HG02642 (cell line): ENCODE results near the gene PCSK1.
"Not testable (repeated sequence)": the region's sequence is repeated elsewhere in the genome, so short reads cannot be mapped to it uniquely, and the experiment has no call there.

Experiments used
- ATAC-seq: cut with Tn5 transposase; IDR thresholded peaks from one replicate; pipeline ENCODE4 v1.9.1; 2021; ENCODE audit warnings: mild to moderate bottlenecking; ENCODE audit not compliant: unreplicated experiment, poor library complexity

PCSK1 gene

DNA sequence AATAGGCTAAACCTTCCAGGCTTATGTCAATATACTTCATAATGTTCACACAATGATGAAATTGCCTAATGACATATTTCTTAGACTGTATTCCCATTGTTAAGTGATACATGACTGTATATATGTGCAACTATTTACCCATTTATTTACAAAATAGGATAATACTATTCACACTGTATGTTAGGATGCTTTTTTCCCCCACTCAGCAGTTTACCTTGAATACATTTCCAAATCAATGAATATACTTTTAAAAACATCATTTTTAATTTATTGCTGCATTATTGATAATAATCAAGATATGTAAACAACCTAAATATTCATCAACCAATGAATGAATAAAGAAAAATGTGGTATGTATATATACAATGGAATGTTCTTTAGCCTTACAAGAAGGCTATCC lies 55.5 kb downstream of the PCSK1 start:
- no peak for ATAC-seq

DNA sequence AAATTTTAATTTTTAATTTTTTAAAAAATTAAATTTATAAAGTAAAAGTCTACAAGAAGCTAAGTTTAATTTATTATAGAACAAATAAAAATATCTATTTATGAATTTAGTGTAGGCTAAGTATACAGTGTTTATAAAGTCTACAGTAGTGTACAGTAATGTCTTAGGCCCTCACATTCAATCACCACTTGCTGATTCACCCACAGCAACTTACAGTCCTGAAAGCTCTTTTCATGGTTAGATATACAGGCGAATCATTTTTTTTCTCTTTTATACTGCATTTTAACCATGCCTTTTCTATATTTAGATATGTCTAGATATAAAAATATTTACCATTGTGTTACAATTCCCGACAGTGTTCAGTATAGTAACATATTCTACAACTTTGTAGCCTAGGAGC lies 55.9 kb downstream of the PCSK1 start:
- no peak for ATAC-seq

DNA sequence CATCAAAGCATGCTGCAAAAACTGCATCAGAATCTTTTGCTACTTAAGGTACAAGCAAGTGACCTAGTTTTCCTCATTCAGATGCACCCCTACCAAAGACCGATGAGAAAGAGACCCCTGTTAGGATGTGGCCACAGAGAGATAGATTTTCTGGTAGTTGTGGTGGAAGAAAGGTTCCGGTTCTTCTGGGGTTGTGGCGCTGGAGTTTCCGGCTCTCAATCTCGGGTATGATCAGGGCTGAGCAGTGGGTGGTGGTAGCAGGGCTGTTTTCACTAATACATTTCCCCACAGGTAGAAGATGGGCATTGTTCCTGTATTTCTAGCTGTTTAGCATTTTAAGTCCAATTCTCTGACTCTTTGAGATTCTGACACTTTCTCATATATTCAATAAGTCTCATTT lies 58.4 kb downstream of the PCSK1 start:
- ATAC-seq = no peak

DNA sequence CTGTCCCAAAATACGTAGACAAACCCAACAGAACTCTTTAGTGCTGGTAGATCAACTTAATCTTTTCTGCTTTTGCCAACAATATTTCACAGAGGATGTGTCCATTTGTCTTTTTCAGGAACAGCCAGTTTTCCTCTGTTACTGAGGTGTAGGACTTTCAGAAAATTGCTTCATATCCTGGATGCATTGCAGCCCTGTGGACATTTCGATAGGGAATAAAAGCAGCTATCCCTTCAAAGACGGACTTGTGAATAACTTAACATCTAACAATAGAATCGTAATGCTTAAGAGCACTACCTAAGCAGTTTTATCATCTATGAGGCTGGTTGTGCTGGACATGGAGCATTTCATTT lies 59.7 kb downstream of the PCSK1 start:
- ATAC-seq = no peak

DNA sequence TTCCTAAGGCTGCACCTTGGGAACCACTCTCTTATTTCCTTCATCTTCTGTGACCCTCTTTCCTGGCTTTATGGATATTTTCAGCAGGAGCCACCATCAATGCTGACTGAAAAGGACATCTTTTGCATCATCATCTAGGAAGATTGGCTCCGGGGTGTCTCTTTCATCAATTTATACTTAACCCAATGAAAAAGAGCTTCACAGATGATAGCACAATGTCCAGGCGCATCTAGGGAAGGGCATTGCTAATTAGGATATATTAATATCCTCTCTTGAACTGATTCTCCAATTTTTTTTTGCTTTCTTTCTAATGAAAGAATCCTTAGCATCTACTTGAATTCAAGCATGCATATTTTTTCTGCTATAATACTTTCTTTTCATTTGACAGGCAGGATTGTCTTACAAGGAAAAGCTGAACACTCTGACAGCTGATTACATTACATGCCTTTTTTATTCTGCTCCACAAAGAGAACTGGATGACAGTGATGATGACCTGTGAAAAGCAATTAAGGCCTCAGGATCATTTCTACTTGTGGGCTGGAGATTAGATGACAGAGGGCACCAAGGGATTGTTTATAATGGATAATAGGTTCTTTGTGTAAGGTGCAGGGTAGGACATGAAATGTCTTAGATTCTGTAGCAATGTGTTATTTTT lies 60.2 kb downstream of the PCSK1 start:
- ATAC-seq = no peak

DNA sequence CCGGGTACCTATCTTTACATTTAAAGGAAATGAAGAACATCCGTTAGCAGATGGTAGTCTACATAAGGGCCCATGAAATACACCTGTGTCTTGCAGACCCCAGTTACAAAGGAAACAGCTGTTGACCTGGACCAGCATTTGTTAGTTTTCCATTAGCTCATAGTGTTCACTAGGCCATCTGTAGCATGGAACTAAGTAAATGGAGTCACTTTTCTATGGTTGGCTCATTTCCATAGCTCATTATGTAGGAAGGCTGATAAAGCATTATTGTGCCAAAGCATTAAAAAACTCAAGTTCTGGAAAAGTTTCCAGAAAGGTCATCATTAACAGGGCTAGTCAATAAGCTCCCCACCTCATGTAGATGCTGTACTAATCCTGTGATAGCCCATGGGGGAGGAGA lies 62.1 kb downstream of the PCSK1 start:
- no peak for ATAC-seq

DNA sequence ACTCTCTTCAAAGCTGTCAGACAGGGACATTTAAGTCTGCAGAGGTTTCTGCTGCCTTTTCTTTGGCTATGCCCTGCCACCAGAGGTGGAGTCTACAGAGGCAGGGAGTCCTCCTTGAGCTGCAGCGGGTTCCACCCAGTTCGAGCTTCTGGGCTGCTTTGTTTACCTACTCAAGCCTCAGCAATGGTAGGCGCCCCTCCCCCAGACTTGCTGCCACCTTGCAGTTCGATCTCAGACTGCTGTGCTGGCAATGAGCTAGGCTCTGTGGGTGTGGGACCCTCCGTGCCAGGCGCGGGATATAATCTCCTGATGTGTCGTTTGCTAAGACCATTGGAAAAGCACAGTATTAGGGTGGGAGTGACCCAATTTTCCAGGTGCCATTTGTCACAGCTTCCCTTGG lies 65.7 kb downstream of the PCSK1 start:
- not testable (repeated sequence) for ATAC-seq

DNA sequence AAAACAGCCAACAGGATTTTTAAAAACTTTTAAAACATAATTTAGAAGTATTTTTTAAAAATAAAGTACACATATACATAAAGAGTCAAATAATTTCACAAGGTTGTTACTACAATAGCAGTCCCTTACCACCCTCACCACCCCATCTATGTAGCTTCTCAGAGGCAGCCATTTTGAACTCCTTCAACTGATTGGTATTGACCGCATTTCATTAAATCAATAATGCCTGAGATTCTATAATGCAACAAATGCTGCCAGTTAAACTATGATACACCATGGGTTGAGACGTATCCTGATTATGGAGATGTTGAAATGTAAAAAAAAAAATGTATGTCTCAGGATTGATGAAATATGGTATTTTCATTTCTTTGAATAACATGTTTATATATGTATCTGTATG lies 78.8 kb downstream of the PCSK1 start:
- ATAC-seq = no peak

DNA sequence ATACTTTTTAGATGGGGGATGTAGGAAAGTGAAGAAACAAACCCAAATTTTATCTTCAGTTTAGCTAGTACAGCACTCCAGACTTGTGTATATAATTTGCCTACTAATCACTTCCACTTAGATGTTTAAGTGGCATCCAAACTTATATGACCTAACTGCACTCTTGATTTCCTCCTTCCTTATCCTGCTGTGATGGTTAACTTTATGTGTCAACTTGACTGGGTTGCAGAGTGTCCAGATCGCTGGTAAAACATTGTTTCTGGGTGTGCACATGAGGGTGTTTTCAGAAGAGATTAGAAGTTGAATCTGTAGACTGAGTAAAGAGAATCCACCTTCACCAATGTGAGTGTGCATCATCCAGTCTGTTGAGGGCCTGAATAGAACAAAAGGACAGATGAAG lies 79.8 kb downstream of the PCSK1 start:
- no peak for ATAC-seq

DNA sequence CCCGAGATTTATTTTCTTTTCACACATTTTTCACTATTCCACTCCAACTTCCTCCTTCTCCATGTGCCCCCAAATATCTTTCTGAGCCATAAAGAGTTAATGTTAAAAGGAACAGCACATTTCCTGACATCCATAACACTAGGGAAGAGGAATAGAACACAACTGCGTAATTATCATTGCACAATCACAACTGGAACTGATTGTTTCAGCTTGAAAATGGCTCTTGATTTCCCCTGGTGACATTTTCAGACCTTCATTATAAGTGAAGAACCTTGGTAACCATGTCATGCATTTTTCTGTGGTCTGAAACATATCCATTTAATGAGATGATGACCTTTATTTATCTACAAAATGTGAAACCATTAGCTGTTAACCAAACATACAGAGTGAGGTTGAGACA lies 82.4 kb downstream of the PCSK1 start:
- ATAC-seq = no peak

DNA sequence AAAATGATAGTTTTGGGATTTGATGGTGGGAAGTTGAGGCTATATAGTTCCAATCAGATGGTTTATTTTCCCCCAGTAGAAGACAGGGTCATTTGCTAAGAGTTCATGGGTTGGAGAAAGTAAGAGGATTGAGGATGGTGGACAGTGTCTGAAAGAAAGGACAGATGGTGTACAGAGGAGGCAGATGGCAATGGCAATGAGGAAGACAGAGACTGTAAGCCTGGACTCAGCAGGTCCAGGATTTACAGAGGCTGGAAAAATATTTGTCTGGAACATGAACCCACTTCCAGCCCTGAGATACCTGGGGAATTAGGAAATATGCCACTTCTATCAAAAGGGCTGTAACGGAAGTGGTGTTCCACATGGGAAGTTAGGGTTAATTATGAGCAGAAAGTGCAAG lies 84.5 kb downstream of the PCSK1 start:
- ATAC-seq = no peak

DNA sequence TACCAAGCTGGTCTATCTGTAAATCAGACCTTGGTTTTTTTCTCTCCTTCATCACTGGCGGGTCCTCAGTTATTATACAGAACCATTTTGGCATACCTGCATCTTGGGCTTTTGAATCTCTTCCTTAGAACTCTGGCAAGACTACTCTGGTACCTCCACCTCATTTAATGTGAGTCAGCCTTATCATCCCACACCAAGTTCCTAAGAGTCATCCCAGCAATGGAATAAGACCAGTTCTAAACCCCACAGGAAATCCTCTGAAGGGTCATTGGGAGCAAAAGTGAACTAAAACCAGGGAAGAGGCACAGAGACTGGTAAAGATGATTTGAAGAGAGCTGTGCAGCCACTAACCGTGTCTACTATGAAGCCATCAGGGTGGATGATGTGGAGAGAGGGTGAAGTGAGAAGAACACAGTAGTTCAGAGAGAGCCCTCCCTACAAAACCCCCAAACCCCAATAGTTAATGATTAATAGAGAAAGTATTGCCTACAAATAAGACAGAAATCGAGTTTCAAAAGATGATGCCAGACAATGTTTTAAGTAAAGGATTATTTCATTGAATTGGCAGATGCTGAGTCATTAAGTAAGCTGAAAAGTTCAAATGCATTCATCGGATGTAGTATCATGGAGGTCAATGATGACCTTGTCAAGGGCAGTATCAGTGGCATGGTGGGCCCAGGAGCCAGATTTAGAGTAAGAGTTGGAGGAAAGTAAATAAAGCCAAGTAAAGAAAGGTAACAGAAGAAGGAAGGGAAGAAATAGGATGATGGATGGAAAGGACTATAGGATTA lies 85.4 kb downstream of the PCSK1 start:
- ATAC-seq = no peak

DNA sequence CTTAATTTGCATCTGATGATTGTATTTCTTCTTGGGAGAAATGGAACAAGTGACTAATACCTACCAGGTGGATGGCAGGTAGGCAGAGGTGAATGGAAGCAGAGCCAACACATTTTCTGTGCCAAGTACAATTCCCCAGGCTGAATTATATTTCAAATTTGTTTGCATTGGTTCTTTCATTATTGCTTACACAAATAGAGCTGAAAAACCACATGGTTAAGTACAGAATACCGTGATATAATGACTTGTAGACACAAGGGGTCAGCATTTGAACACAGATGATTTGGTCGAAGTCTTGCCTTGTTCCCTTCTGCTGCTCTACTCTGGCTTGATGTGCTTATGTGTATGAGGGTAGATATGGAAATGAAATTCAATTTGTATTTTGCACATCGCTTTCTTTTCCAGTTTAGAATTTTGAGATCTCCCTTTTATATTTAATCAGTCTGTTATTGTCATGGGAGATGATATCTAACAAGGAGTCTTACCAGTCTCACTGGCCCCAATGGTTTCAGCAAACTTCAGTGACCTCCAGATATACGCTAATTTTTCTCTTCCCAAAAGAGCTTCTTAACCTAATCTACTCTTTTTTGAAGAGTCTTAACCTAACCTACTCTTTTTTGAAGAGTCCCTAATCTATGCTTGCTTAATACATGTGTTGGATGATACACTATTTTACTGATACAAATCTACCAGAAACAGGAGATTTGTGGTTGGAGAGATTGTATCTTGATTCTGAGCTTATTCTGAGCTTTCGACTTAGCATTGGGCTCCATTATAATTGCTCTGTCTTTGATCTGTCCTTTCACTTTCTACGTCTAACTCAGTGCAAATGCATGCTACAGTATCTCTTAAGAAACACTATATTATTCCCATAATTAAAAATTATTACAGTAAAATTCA lies 88.1 kb downstream of the PCSK1 start:
- peak; percentile 92 for ATAC-seq

DNA sequence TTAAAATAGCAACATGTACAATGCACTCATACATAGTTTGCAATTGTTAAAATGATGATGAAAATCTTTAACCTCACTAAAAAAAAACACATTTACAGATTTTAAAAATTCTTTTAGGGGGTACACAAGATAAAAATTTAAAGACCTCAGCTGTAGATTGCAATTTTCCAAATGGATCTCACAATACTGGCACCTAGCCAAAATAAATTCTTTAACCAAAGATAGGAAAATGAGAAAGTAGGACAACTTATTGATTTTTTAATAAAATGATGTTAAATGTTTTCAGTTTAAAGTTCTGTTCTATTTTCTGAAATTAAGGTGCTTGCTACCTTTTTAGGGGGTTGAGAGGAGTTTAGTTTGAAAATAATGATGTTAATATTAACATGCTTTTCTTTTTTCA lies 90.0 kb downstream of the PCSK1 start:
- ATAC-seq = no peak

DNA sequence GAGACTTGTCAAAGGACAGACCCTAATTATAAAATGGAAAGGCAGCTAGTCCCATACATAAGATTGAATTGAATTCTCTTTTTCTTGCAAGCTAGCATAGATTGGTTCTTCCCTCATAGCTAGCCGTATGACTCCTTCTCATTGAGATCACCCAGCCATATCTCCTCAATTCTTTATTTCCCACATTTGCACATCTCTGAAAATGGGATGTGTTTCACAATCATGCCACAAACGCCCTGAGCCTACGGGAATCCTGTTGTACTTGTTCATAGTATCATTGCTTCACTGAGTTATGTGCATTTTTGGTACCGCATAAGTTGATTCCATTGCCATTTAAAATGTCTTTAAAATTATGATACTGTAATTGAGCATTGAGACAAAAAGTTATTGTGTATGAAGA lies 90.5 kb downstream of the PCSK1 start:
- ATAC-seq = no peak
